Lung microvascular endothelial cell (primary cell): ENCODE data around the gene ZBTB6. TPM values are rescaled to one million over a fixed set of nuclear protein-coding genes. Genes with fewer than 3 reads are reported as not detected.

Source experiments
- total RNA-seq: library from RNA; depleted of rRNA; stranded (reverse); fragments of >200 nt; gene quantifications from 2 replicates; pipeline ENCODE4 v1.2.1, GENCODE V29; 2014

ZBTB6 gene
- total RNA-seq, 1 donor from 2014 or later, result 14.3 TPM

Other genes with a start within 250 kb of the ZBTB6 start
- not detected in 2 replicates for gene OR1L3, start 238.2 kb downstream of the ZBTB6 start, total RNA-seq
- not detected in 2 replicates for gene OR1L4, start 189.3 kb downstream of the ZBTB6 start, total RNA-seq
- not detected in 2 replicates for gene OR1L6, start 171.0 kb downstream of the ZBTB6 start, total RNA-seq
- not detected in 2 replicates for gene OR5C1, start 124.4 kb downstream of the ZBTB6 start, total RNA-seq
- not detected in 2 replicates for gene OR1K1, start 113.2 kb downstream of the ZBTB6 start, total RNA-seq
- gene PDCL, start 84.7 kb downstream of the ZBTB6 start, total RNA-seq, result 58.4 and 101 TPM in 2 replicates
- gene RC3H2, start 8.0 kb downstream of the ZBTB6 start, total RNA-seq, result 48.6 and 85.1 TPM in 2 replicates
- 2.0 and 3.0 TPM in 2 replicates for gene ZBTB26, start 18.2 kb upstream of the ZBTB6 start, total RNA-seq
- gene RABGAP1, start 27.7 kb upstream of the ZBTB6 start, total RNA-seq, result 30.3 and 35.5 TPM in 2 replicates
- 0.44 and 0.60 TPM in 2 replicates for gene GPR21, start 120.3 kb upstream of the ZBTB6 start, total RNA-seq